HG03196 (cell line): ENCODE results near the gene SETD4.
"Not testable (repeated sequence)": the region's sequence is repeated elsewhere in the genome, so short reads cannot be mapped to it uniquely, and the experiment has no call there.

Experiments used
- ATAC-seq: cut with Tn5 transposase; IDR thresholded peaks from one replicate; pipeline ENCODE4 v1.9.1; 2021; ENCODE audit not compliant: unreplicated experiment

The SETD4 gene

GRCh38 chr21:36079010-36079649 is 18.8 kb upstream of the SETD4 start:
- no peak for ATAC-seq

GRCh38 chr21:36077758-36078157 is 17.4 kb upstream of the SETD4 start:
- no peak for ATAC-seq

- ATAC-seq = no peak
Observed at GRCh38 chr21:36076878-36077655, 16.7 kb upstream of the SETD4 start.

- no peak for ATAC-seq
Observed at GRCh38 chr21:36075953-36076352, 15.6 kb upstream of the SETD4 start.

- ATAC-seq = no peak
Observed at GRCh38 chr21:36075171-36075570, 14.8 kb upstream of the SETD4 start.

- ATAC-seq = not testable (repeated sequence)
Observed at GRCh38 chr21:36073911-36074310, 13.6 kb upstream of the SETD4 start.

GRCh38 chr21:36073181-36073580 is 12.9 kb upstream of the SETD4 start:
- no peak for ATAC-seq

- ATAC-seq = no peak
Observed at GRCh38 chr21:36072453-36073162, 12.3 kb upstream of the SETD4 start.

- no peak for ATAC-seq
Observed at GRCh38 chr21:36070999-36071398, 10.7 kb upstream of the SETD4 start.

GRCh38 chr21:36069713-36070583 is 9.6 kb upstream of the SETD4 start, which contains the start of gene CBR1:
CBR1 (plus strand) TSS chr21:36070024; CDS start chr21:36070116, 92 bp downstream.
- peak; percentile 94 for ATAC-seq

- no peak for ATAC-seq
Observed at GRCh38 chr21:36068748-36069398, 8.5 kb upstream of the SETD4 start.

- no peak for ATAC-seq
Observed at GRCh38 chr21:36065497-36066036, 5.2 kb upstream of the SETD4 start.

- no peak for ATAC-seq
Observed at GRCh38 chr21:36064085-36064460, 3.7 kb upstream of the SETD4 start.

GRCh38 chr21:36063375-36064084 is 3.2 kb upstream of the SETD4 start:
- ATAC-seq = no peak

GRCh38 chr21:36061445-36061844 is 1.1 kb upstream of the SETD4 start:
- no peak for ATAC-seq

- ATAC-seq = peak; percentile 24
Observed at GRCh38 chr21:36059823-36060158, 535 bp downstream of the SETD4 start.

GRCh38 chr21:36055551-36055950 is 4.8 kb downstream of the SETD4 start:
- ATAC-seq = no peak

- no peak for ATAC-seq
Observed at GRCh38 chr21:36053715-36054062, 6.6 kb downstream of the SETD4 start.

GRCh38 chr21:36052860-36053714 is 7.2 kb downstream of the SETD4 start:
- no peak for ATAC-seq
